NCI-H526 (cell line): ENCODE measurements around the gene CCNH.

Experiments
- DNase-seq, 2 experiments: peaks; one replicate each; lab custom pipeline; 2025; lab: John Stamatoyannopoulos, UW

CCNH gene

GRCh38 chr5:87360132-87360531 lies 52.6 kb downstream of the CCNH start:
- DNase-seq, result no peak

DNA sequence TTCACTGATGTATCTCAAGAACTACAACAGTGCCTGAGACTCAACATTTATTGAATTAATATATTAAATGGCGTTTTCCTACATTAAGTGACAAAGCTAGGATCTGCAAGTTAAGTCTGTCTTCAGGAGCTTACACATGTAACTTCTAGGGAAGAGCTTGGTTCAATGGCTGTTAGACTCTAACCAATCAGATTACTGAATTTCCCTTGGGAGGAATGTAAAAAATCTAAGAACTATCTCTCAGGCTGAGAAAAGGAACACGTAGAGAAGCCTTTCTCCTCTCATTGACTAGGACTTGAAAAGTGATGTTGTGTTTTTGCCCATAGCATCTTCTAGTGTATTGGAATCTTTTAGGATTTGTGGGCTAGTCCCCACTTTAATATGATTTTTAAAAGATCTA lies 53.6 kb downstream of the CCNH start:
- no peak for DNase-seq

DNA sequence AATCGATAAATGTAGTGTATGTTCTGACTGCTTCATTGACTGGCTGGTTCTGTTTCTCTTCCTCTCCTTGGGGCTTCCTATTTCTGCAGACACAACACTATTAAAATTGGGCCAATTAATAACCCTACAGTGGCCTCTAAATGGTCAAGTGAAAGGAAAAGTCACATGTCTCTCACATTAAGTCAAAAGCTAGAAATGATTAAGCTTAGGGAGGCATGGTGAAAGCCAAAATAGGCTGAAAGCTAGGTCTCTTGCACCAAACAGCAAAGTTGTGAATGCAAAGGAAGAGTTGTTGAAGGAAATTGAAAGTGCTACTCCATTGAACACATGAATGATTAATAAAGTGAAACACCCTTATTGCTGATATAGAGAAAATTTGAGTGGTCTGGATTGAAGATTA lies 58.2 kb downstream of the CCNH start:
- no peak for DNase-seq

DNA sequence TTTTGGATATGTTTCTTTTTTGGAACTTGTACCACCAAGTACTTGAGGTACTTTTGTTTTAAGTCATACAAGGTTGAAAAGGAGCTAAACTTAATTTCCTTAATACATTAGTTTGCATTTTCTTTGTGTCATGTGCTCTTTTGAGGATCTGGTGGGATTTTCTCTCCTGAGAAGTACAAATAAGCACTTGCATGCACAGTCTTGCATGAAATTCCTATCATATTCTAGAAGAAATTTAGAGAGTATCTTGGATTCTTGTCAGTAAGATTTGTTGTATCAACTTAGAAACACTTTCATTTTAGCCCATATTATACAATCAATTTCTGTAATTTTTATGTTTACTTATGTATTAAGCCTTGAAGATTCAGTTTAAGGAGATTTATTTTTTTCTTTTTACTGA lies 64.9 kb downstream of the CCNH start:
- DNase-seq, result no peak

DNA sequence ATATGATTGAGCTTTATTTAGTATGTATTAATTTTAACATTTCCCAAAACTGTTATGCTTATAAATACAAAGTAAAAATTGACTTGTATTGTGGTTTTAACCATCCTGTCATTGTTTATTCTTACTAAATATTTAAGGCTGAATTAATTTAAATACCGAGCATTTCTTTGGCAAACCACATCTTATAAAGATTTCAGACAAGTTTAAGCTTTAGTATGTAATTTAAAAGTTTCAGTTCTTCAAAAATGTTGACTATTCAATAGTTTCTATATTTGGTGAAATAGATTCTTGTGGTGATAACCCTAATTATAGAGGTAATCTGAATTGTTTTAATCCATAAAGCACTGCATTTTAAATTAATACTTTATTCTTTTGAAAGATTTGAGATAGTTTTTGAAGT lies 65.5 kb downstream of the CCNH start:
- no peak for DNase-seq
